GM19455 (cell line): Measurements from ENCODE around the gene IL4I1.

Experiments
- ATAC-seq: cut with Tn5 transposase; IDR thresholded peaks from one replicate; pipeline ENCODE4 v1.9.1; 2021; ENCODE audit not compliant: unreplicated experiment

The IL4I1 gene

DNA sequence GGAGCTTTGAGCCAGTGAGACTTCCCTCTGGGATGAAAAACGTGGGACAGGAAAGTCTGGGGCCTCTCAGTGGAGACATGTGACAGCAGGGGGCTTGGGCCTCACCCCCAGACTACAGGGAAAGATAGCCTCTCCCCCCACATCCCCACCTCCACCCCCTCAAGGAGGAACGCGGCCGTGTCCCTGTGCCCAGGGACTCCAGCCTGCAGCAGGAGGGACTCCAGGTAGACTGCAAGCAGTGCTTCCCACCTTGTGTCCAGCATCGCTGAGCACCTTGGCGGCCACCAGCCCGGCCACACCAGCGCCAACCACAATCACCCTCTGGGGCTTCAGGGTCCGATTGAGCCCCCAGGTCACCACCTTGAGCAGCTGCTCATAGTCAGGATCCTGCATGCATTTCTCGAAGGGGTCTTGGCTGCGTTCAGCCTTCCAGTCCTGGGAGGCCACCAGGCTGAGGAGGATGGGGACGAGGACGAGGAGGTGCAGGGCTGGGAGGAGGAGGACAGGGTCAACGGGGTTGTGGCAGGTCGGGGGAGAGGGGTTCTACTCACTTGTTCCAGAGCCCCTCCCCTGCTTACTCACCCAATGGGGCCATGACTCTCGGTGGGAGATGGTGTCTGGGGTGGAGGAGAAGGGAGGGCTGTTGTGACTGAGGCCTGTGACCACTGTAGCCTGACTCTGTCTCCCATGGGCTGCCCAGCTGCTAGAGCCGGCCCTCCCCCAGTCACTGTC lies 955 bp downstream of the IL4I1 start:
- no peak for ATAC-seq

DNA sequence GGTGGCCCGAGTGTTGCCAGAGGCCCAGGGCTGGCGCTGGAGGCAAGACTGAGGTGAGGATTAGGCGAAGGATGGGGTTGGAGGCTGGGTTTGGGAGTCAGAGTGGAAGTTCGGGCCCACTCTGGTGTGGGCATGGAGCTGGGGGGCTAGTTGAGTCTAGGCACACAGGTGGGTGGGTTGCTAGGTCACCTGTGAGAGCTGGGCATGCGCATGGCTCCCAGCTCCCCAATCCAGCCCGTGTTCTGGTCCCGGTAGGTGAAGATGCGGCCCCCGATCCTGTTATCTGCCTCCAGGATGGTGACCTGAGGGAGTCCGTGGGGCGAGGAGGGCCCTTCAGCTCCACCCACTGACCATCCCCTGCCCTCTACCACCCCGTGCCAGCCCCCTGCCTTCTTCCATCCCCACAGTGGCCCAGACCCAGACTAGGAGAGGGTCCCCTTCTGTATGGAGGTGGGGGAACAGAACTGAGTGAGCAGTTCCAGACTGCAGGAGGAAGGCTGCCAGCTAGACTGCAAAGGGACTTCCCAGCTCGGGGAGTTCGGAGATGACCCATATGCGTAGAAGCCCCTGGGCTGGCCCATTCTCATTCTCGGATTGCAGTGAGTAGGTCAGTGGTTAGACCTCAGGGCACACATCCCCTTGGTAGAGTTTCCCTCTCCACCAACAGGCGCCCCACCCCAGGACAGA lies 1.7 kb downstream of the IL4I1 start:
- ATAC-seq, result no peak

DNA sequence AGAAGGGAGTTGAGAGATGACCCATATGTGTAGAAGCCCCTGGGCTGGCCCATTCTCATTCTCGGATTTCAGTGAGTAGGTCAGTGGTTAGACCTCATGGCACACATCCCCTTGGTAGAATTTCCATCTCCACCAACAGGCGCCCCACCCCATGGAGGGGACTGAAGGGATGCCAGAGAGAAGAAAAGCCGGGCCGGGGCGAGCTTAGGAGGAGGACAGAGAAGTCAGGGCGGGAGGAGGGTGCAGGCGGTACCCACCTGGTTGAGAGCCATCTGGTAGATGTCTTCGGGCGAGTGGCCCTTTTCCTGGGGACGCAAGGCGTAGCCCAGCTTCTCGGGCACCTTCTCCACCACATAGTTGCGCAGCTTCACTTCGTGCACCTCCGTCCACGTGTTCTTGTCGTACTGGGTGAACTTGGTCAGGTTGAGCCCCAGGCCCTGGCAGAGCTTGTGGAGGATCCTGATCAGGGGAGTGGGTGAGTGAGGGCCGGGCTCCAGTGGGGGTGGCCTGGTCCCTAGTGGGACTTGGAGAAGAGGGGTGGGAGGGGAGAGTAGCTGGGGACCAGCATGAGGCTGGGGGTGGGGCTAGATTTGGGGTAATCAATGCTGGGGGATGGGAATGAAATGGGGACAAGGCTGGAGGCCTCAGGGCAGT lies 2.5 kb downstream of the IL4I1 start:
- ATAC-seq, result no peak

DNA sequence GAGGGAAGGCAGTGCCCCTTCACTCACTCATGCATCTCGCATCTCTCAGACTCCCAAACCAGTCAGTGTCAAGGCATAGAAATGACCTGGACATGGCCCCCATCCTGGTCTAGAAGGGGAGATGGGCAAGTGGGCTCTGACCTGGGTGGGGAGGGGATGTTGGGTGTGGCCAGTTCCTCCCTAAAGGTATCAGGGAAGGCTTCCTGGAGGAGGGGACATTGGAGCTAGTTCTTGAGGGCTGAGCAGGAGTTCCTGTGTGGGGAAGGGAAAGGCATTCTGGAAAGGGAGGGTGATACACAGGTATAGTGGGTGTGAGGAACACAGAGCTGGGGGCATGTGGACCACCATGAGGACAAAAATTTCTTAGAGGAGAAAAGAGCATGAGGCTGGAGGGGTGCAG lies 4.0 kb downstream of the IL4I1 start:
- no peak for ATAC-seq

DNA sequence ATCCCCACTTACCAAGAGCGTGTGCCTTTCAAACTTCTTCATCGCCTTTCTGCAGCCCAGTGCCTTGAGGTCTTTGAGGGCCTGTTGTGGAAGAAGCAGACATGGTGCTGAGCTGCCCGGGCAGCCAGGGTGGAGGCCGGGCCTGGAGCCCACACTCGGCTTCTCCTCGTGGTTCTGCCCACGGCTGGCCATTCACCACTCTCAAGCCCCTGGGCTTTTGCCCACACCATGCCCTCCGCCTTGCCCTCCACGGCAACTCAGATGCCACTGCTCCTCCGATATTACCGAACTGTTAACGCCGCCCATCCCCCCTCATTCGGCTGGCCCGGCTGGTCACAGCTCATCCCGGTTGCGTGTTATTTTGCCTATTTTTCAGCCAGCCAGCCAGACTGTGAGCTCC lies 5.3 kb downstream of the IL4I1 start:
- ATAC-seq, result no peak

DNA sequence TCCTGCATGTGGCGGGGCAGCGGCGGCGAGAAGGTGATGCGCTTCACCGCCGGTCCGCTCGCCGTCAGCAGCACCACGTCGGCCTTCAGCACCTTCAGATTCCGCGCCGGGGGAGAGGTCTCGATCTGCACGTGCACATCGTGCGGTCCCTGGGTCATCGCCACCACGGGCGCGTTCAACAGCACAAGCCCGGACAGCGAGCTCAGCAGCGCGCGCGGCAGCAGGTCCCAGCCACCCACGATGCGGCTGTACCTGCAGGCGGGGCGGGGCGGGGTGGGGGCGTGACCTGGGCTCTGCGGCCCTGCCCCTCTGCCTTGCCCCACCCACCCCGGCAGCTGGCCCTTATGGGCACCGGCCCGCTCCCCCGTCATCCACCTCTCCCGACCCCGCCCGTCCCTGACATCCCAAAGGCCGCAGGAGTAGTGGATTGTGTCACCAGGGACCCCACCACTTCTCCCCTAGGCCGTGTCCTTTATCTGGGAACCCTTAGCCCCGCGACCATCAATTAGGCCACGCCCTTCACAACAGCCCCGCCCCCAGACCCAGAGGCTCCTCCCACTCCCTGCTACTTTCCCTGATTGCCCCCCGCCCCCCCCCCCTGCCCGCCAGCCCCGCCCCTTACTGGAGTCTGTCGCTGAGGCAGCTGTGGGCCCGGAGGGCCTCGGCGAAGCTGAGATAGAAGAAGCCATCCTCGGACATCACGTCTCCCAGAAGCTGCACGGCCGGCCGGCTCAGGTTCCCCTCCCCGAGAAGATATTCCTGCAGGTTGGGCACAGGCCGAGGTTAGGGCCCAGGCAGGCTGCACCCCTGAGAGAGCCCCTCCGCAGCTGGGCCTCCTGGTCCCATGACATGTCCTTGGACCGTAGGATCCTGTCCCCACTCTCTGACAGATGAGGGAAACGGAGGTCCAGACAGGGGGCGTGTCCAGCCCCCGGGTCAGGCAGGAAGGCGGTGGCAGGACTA lies 6.1 kb downstream of the IL4I1 start:
- no peak for ATAC-seq

DNA sequence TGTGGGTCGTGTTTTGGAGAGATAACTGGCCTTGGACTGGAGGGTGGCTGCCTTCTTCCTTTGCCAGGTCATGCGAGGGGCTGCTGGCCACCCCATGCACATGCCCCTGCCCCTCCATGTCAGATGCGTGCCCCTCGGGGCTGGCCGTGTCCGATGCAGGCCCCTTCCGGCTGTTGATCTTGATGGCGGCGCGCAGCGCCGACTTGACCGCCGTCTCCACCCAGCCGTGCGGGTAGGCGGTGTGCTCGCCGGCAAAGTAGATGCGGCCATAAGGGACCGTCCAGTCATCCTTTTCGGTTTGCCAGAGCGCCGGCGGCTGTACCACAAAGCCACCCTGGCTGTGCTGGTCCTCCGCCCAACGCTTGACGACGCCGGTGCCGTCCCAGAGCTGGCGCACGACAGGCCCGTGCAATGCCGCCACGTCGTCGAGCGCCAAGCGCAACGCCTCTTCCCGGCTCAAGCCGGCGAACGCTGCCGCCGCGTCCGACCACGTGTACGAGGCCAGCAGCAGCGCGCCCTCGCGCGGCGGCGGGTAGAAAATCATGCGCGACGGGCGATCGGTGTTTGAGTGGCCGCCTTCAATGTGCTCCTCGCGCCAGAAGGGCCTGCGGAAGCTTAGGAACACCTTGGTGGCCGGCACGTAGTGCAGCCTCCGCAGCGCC lies 6.9 kb downstream of the IL4I1 start:
- ATAC-seq, result no peak

DNA sequence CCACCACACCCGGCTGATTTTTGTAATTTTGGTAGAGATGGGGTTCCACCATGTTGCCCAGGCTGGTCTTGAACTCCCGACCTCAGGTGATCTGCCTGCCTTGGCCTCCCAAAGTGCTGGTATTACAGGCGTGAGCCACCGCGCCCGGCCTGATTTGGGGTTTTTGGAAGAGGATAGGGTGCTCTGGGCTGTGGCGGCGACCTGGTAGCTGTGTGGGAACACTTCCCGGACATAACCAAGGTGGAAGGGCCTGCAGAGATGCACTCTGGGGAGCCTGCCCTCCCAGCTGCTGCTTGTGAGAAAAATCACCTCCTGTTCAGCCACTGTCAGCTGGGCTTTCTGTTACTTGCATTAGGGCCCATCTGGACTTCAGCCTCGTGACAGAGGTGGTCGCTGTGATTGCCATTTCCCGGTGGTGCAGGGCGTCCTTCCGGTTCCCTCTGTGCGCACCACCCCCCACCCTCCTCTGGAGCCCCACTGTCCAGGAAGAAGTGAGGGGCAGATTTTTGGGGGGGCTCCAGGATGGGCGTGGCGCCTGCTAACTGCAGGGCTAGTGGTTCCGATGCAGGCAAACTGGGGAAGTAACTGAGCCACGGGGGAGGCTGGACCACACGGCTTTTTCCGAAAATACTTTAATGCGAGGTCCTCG lies 7.5 kb downstream of the IL4I1 start:
- no peak for ATAC-seq

DNA sequence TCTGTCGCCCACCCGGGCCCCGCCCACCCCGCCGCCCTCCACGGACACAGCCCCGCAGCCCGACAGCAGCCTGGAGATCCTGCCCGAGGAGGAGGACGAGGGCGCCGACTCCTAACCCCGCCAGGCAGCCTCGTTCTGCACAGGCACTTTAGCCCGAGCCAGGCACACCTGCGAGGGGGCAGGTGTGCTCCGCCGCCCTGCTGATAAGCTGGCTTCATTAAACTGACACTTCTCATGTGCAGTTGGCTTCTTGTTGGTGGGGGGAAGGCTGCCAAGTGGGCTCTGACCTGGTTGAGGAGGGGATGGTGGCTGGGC lies 8.2 kb downstream of the IL4I1 start:
- ATAC-seq, result no peak

DNA sequence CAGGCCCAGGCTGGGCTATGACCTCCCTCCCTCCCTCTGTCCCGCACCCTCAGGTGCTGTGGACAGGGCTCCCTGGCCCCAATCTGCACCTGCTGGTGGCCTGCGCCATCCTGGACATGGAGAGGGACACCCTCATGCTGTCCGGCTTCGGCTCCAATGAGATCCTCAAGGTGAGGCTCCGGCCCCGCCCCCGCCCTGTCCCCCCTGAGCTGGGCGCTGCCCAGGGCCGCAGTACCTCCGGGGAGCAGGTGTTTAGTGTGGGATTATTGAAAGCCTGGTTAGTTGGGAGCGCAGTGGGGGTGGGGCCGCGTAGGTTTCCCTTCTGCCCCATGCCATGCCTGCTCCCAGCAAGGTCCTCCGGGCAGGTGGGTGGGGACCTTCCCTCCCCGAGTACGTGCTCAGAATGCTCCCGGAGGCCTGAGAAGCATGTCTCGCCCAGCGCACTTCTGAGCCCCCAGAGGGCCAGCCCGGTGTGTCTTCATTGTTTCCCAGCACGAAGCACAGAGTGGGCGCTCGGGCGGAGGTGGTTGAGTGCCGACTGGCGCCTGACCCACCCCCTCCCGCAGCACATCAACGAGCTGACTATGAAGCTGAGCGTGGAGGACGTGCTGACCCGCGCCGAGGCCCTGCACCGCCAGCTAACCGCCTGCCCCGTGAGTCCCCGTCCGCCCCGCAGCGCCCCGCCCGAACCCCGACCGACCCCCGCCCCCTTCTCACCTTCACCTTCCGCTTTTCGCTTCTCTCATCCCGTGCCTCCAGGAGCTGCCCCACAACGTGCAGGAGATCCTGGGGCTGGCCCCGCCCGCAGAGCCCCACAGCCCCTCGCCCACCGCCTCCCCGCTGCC lies 8.8 kb downstream of the IL4I1 start:
- ATAC-seq, result no peak

DNA sequence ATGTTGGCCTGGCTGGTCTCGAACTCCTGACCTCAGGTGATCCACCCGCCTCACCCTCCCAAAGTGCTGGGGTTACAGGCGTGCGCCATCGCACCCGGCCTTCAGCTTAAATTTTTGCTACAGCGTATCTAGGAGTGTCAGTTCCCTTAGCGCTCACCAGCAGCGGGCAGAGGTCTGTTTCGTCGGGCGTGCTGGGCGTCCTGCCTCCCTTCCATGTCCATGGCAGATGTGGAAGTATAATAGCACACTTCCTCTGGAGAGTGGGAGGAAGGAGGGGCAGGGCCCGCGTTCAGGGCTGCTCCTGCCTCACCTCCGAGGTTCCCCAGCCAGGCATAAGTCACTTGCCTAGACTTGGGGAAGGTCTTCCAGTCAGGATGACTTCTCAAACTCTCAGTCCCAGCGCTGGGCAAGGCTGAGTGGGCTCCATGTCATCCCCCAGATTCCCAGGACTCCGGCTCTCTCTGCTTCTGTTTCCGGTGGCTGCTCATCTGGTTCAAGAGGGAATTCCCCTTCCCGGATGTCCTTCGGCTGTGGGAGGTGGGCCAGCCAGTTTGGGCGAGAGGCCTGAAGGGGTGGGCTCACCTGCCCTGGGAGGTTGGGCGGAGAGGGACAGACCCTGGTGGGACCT lies 9.5 kb downstream of the IL4I1 start:
- ATAC-seq, result no peak

DNA sequence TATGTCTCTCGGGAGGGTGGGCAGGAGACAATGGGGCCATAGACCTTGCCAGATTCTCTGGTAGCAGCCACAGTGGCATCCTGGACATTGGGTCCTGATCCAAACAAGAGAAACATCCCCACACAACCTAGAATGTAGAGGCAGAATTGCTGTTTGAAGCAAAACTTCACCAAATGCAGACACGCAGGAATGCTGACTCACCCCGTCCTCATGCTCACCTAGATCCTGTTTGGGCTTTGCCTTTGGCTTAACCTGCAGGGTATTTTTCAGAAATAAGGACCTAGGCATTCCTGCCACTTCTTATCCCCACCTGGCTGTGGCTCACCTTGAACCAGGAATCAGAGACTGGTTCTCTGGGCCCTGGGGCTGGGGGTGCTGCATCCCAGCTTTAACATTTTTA lies 11.9 kb downstream of the IL4I1 start:
- no peak for ATAC-seq

DNA sequence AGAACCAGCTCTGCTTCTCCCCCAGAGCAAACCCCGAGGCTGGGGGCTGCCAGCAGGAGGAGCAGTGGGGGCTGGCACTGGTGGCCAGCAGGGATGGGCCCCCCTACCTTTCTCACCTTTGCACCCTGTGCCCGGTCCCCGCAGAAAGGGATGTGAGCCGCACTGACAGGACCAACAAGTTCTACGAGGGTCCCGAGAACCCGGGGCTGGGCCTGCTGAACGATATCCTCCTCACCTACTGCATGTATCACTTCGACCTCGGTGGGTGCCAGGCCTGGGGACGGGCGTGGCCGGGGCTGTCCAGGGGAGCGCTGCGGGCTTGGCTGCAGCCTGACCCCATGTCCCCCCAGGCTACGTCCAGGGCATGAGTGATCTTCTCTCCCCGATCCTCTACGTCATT lies 12.6 kb downstream of the IL4I1 start:
- ATAC-seq, result no peak

DNA sequence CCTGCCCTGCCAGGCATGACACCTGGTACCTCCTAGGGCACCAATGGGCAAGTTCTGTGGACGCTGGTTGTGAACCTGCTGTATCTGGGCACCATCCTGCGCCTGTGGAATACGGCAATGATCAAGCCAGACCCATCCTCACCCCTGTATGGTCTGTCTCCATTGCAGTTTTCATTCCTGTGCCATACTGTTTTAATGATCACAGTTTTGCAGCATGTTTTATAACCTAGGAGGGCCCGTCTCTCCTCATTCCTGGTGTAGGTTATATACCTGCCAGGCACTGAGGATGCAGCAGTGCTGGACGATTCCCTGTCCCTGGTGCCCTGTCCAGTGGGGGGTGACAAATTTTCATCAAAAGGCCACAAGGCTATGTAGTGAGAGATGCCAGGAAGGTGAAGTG lies 13.6 kb downstream of the IL4I1 start:
- no peak for ATAC-seq

DNA sequence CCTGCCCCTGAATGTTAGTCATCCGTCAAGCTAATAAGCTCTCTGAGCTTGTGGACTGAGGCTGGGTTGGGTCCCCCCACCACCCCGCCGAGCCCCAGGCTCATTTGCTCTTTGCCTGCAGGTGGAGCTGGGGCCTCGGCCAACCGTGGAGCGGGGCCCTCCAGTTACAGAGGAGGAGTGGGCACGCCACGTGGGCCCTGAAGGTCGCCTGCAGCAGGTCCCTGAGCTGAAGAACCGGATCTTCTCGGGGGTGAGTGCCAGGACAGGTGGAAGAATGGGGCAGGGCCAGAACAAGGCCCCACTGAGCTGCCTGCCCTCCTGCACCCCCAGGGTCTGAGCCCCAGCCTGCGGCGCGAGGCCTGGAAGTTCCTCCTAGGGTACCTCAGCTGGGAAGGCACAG lies 14.0 kb downstream of the IL4I1 start:
- ATAC-seq, result no peak

DNA sequence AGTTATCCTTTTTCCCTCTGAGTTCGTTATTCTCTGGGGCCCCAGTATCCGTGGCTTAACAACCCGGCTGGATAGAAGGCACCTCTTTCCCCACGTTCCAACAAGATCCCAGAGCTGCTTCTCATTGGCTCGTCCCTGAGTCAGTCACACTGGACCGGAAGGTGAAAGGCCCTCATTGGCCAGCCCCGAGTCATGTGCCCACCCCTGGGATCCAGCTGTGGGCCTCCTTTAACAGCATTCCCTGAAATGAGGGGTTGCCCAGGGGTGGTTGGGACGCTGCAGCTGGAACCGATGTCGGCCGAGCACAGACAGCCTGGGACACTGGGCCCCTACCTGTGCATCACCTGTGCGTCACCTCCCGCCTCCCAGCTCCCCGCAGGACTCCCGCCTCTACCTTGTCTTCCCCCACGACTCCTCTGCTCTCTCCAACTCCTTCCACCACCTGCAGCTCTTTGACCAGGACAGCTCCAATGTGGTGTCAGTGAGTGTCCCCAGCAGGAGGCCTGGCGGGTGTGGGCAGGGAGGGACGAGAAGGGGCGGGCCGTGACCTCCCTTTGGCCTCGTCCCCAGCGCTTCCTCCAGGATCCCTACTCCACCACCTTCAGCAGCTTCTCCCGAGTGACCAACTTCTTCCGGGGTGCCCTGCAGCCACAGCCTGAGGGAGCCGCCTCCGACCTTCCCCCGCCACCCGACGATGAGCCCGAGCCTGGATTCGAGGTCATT lies 14.9 kb downstream of the IL4I1 start:
- no peak for ATAC-seq

DNA sequence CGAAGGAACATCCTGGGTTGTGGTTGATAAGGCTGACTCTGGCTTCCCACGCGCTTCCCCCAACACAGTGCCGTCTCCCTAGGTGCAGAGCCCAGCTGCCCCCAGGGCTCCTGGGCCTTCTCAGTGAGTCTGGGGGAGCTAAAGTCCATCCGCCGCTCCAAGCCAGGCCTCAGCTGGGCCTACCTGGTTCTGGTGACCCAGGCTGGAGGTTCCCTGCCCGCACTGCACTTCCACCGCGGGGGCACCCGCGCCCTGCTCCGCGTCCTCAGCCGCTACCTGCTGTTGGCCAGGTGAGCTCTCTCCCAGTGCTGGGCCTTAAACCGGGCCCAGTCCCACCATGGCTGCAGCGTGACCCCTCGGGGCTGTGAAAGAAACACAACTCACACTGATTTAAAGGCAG lies 15.5 kb downstream of the IL4I1 start:
- no peak for ATAC-seq

DNA sequence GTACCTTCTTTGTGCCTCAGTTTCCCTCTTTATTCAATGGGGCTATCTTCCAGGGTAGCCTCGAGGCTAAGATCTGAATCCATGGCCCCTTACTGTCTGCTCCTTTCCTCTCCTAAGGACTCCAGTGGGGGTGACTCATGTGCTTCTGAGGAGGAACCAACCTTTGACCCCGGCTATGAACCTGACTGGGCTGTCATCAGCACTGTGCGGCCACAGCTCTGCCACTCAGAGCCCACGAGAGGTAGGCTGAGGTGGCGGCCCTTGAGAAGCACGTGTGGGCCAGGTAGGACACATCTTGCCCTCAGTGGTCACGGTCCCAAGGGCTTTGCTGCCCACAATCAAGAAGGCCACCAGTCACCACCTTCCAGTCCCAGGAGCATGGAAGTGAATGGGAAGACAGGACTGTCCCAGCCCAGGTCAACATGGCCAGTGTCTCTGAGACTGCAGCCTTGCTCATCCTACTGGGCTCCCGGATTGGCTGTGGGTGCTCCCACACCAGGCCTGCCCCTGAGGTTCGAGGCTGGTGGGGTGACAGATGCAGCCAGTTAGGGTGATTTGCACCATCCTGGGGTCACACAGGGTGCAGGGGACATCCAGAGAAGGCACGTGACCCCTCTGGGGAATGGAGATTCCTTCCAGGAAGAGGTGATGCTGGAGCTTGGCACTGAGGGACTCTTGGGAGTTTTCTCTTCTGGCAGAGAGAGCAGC lies 16.4 kb downstream of the IL4I1 start:
- ATAC-seq, result no peak
